PC-9 (cell line): ENCODE data around the gene CBX7.

Source experiments
- CTCF ChIP-seq: fragments of 200-600 bp; sonication (generic); conservative IDR thresholded peaks from 2 replicates; pipeline ENCODE4 v1.6.1; 2017; ENCODE audit warnings: mixed run types, antibody characterized with exemption, mild to moderate bottlenecking, moderate library complexity
- EZH2 ChIP-seq: fragments of 200-600 bp; sonication (generic); IDR thresholded peaks from 2 replicates; pipeline ENCODE4 v1.8.0; 2017; ENCODE audit warnings: antibody characterized with exemption, low read depth

- no peak for TF ChIP-seq EZH2
- TF ChIP-seq CTCF, result no peak
Observed at GRCh38 chr22:39098576-39098975, 53.9 kb downstream of the CBX7 start.
